Endodermal cell (in vitro differentiated cells): ENCODE results near the gene FCN2. TPM values are rescaled to one million over a fixed set of nuclear protein-coding genes. Genes with fewer than 3 reads are reported as not detected.

Source experiments
- DNase-seq: peaks from one replicate; pipeline ENCODE4 v3.0.0-alpha.2; 2017
- H3K27ac ChIP-seq: 2 replicates; pipeline ENCODE4 v1.5.1; 2013; ENCODE audit warnings: mild to moderate bottlenecking, low read depth, low read length, moderate library complexity
- H3K27me3 ChIP-seq: 2 replicates; pipeline ENCODE4 v1.6.1; 2013; ENCODE audit warnings: mild to moderate bottlenecking, low read length, moderate library complexity; ENCODE audit not compliant: insufficient read depth, control insufficient read depth, poor library complexity, severe bottlenecking
- H3K36me3 ChIP-seq: 2 replicates; pipeline ENCODE4 v1.7.0; 2013; ENCODE audit warnings: mild to moderate bottlenecking, low read length, moderate library complexity; ENCODE audit not compliant: control insufficient read depth, insufficient read depth
- H3K4me1 ChIP-seq: one replicate; pipeline ENCODE4 v1.7.0; 2013; ENCODE audit warnings: low read length; ENCODE audit not compliant: control insufficient read depth, insufficient read depth
- H3K4me3 ChIP-seq: 2 replicates; pipeline ENCODE4 v1.5.1; 2013; ENCODE audit warnings: mild to moderate bottlenecking, low read length, moderate library complexity
- H3K9ac ChIP-seq: 2 replicates; pipeline ENCODE4 v1.6.1; 2013; ENCODE audit warnings: mild to moderate bottlenecking, low read length, moderate library complexity; ENCODE audit not compliant: poor library complexity, severe bottlenecking; ENCODE audit errors: extremely low read depth
- H3K9me3 ChIP-seq: 2 replicates; pipeline ENCODE4 v1.6.1; 2013; ENCODE audit warnings: mild to moderate bottlenecking, low read length, moderate library complexity; ENCODE audit not compliant: control insufficient read depth
- H3K27ac Mint-ChIP-seq: 2 replicates; pipeline ENCODE4 v1.8.0; 2020; ENCODE audit warnings: mixed read lengths
- H3K27me3 Mint-ChIP-seq: 2 replicates; pipeline ENCODE4 v1.8.0; 2021; ENCODE audit warnings: mild to moderate bottlenecking, mixed read lengths; ENCODE audit not compliant: insufficient read depth
- H3K36me3 Mint-ChIP-seq: 2 replicates; pipeline ENCODE4 v1.8.0; 2020; ENCODE audit warnings: low read depth, mixed read lengths
- H3K4me1 Mint-ChIP-seq: 2 replicates; pipeline ENCODE4 v1.8.0; 2020; ENCODE audit warnings: mixed read lengths
- H3K4me3 Mint-ChIP-seq: 2 replicates; pipeline ENCODE4 v1.8.0; 2020; ENCODE audit warnings: mild to moderate bottlenecking, moderate library complexity, mixed read lengths
- H3K9me3 Mint-ChIP-seq: 2 replicates; pipeline ENCODE4 v1.8.0; 2020; ENCODE audit warnings: mild to moderate bottlenecking, mixed read lengths
- WGBS, 2 experiments: methylation state at CpG; one replicate each; pipeline versions ENCODE4 v1.1.5 to v1.1.7; 2013; ENCODE audit warnings: missing lambda C conversion rate in 2 of 2, mixed read lengths in 1 of 2; ENCODE audit not compliant: insufficient coverage in 1 of 2, insufficient read length in 1 of 2; 5-methylcytosine and 5-hydroxymethylcytosine counted together
- total RNA-seq, 2 donors: library from RNA; stranded (reverse); fragmentation: NEBNext Ultra II Directional in 1 of 2; extraction: Animal tissue kit (Norgen Biotek cat#: 25700) in 1 of 2; gene quantifications; 2 replicates in 1 of 2; 3 replicates in 1 of 2; pipeline ENCODE4 v1.2.1, GENCODE V29; 2021
- TF ChIP-seq, protein P1 (sequence below): fragments of 200-600 bp; sonication (generic); conservative IDR thresholded peaks from 2 replicates; pipeline ENCODE4 v1.5.0; 2021; ENCODE audit warnings: antibody characterized with exemption, mild to moderate bottlenecking

The FCN2 gene
- total RNA-seq, 2 donors from 2014 or later: not detected

DNA sequence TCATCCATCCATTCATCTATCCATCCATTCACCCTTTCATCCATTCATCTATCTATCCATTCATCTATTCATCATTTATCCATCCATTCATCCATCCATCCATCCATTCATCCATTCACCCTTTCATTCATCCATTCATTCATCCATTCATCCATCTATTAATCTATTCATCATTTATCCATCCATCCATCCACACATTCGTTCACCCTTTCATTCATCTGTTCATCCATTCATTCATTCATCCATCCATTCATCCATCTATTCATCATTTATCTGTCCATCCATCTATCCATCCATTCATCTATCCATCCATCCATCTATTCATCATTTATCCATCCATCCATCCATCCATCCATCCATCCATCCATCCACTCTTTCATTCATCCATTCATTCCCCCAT lies 33.9 kb upstream of the FCN2 start:
- Histone ChIP-seq H3K4me1 (no peaks in the 10 kb centered on the region), H3K9me3 (peaks cover 31% of the 10 kb centered on the region), H3K36me3 (no peaks in the 10 kb centered on the region), H3K27ac (no peak overlapping the region), H3K9ac (no peak overlapping the region), H3K27me3 (no peaks in the 10 kb centered on the region), H3K4me3 (no peak overlapping the region)
- 81 to 88% methylated on average over 1 of the region's 1 CpG for WGBS, 2 experiments
- Mint-ChIP-seq H3K27me3 (no peaks in the 10 kb centered on the region), H3K4me1 (no peaks in the 10 kb centered on the region), H3K27ac (no peak overlapping the region), H3K36me3 (peaks cover 16% of the 10 kb centered on the region), H3K4me3 (no peak overlapping the region), H3K9me3 (no peaks in the 10 kb centered on the region)
- no peak for DNase-seq
- TF ChIP-seq, protein P1, sequence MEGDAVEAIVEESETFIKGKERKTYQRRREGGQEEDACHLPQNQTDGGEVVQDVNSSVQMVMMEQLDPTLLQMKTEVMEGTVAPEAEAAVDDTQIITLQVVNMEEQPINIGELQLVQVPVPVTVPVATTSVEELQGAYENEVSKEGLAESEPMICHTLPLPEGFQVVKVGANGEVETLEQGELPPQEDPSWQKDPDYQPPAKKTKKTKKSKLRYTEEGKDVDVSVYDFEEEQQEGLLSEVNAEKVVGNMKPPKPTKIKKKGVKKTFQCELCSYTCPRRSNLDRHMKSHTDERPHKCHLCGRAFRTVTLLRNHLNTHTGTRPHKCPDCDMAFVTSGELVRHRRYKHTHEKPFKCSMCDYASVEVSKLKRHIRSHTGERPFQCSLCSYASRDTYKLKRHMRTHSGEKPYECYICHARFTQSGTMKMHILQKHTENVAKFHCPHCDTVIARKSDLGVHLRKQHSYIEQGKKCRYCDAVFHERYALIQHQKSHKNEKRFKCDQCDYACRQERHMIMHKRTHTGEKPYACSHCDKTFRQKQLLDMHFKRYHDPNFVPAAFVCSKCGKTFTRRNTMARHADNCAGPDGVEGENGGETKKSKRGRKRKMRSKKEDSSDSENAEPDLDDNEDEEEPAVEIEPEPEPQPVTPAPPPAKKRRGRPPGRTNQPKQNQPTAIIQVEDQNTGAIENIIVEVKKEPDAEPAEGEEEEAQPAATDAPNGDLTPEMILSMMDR: no peak

DNA sequence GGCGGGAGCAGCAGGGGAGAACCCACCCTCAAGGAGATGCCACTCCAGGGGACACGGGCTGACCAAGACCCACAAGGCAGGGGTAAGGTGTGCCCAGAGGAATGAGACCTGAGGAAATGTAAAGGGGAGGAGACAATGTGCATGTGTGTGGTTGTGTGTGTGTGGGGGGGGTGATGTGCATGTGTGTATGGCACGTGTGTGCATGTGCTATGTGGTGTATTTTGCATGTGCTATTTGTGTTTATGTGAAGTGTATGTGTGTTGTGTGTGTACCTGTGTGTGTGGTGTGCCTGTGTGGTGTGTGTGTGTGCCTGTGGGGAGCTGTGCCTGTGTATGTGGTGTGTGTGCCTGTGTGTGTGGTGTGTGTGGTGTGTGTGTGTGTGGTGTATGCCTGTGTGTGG lies 33.5 kb upstream of the FCN2 start:
- H3K36me3 ChIP-seq: no peaks in the 10 kb centered on the region

DNA sequence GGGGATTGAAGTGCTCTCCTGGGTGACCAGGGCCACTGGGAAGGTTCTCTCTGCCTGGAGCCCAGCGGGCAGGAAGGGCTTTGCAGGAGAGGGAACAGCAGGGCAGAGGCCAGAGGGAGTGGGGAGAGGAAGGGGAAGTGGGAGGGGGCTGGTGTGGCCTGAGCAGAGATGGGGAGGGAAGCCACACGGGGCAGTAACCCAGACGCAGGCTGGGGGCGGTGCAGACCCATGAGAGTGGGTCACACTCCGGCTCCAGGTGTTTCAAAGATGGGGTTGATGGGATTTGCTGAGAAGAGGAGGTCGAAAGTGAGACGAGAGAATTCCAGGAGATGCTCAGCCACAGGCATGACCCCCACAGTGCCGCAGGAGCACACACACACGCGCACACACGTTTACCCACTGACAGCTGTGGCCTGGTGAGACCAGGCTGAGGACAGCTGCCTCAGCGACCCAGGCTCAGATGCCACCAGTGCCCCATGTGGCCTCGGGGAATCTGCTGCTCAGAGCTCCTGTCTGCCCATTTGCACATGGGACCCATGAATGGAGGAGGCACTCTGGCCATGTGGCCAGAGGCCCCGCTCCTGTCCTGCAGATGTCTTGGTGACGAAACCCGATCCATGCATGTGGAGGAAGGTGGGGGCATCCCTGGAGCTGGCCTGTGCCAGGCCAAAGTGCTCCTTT lies 32.7 kb upstream of the FCN2 start:
- WGBS, 2 experiments: 90 to 91% methylated on average over 9 to 16 of the region's 16 CpGs

More for the DNA sequence above, 33.5 kb upstream of the FCN2 start:
- no peaks in the 10 kb centered on the region for H3K27me3 ChIP-seq
- H3K9me3 ChIP-seq: peaks cover 31% of the 10 kb centered on the region
- no peak for DNase-seq
- H3K36me3 Mint-ChIP-seq: peaks cover 16% of the 10 kb centered on the region
- H3K4me1 Mint-ChIP-seq: no peaks in the 10 kb centered on the region
- no peaks in the 10 kb centered on the region for H3K4me1 ChIP-seq
- TF ChIP-seq, protein P1: no peak
- H3K4me3 Mint-ChIP-seq: no peak overlapping the region
- H3K27ac Mint-ChIP-seq: no peak overlapping the region
- H3K27me3 Mint-ChIP-seq: no peaks in the 10 kb centered on the region
- H3K9me3 Mint-ChIP-seq: no peaks in the 10 kb centered on the region
- no peak overlapping the region for H3K4me3 ChIP-seq
- no peak overlapping the region for H3K27ac ChIP-seq
- no peak overlapping the region for H3K9ac ChIP-seq
- WGBS, 2 experiments: 86 to 100% methylated on average over 1 to 3 of the region's 3 CpGs

More for the DNA sequence above, 32.7 kb upstream of the FCN2 start:
- no peaks in the 10 kb centered on the region for H3K4me1 Mint-ChIP-seq
- H3K36me3 Mint-ChIP-seq: peaks cover 11% of the 10 kb centered on the region
- H3K36me3 ChIP-seq: no peaks in the 10 kb centered on the region
- TF ChIP-seq, protein P1: no peak
- H3K27ac Mint-ChIP-seq: no peak overlapping the region
- H3K4me3 ChIP-seq: no peak overlapping the region
- H3K27me3 ChIP-seq: no peaks in the 10 kb centered on the region
- DNase-seq: no peak
- no peaks in the 10 kb centered on the region for H3K4me1 ChIP-seq
- peaks cover 31% of the 10 kb centered on the region for H3K9me3 ChIP-seq
- no peaks in the 10 kb centered on the region for H3K27me3 Mint-ChIP-seq
- no peak overlapping the region for H3K27ac ChIP-seq
- H3K9ac ChIP-seq: no peak overlapping the region
- H3K4me3 Mint-ChIP-seq: no peak overlapping the region
- H3K9me3 Mint-ChIP-seq: no peaks in the 10 kb centered on the region
